Iris pigment epithelial cell (primary cell): ENCODE data around the gene SLC39A5.
A peak's percentile ranks its signal among the peaks of the same experiment; 100 is the strongest.

Experiments used
- DNase-seq: peaks from one replicate; pipeline ENCODE4 v3.0.0-alpha.2; 2011; ENCODE audit warnings: low read depth

The SLC39A5 gene

GRCh38 chr12:56213878-56214277, 16.0 kb upstream of the SLC39A5 start:
- no peak for DNase-seq

- DNase-seq = no peak
Observed at GRCh38 chr12:56216461-56216860, 13.4 kb upstream of the SLC39A5 start.

- DNase-seq = no peak
Observed at GRCh38 chr12:56219840-56220239, 10.0 kb upstream of the SLC39A5 start.

- peak; percentile 75 for DNase-seq
Observed at GRCh38 chr12:56220611-56221231, 9.1 kb upstream of the SLC39A5 start.

- DNase-seq = peak; percentile 58
Observed at GRCh38 chr12:56221232-56221756, 8.6 kb upstream of the SLC39A5 start.

- peak; percentile 97 for DNase-seq
Observed at GRCh38 chr12:56221757-56222530, 7.9 kb upstream of the SLC39A5 start, which contains the start of gene RNF41. Gene RNF41, minus strand, starts transcription at chr12:56221922. Its CDS starts 7,875 bp downstream, at chr12:56214047.

- no peak for DNase-seq
Observed at GRCh38 chr12:56222531-56222895, 7.3 kb upstream of the SLC39A5 start.

- no peak for DNase-seq
Observed at GRCh38 chr12:56223571-56224101, 6.2 kb upstream of the SLC39A5 start.

- DNase-seq = peak; percentile 98
Observed at GRCh38 chr12:56224102-56224701, 5.6 kb upstream of the SLC39A5 start, which contains the start of gene NABP2. Gene NABP2, plus strand, starts transcription at chr12:56224342. Its CDS starts 515 bp downstream, at chr12:56224857.

GRCh38 chr12:56224954-56225353, 4.9 kb upstream of the SLC39A5 start:
- no peak for DNase-seq

- DNase-seq = no peak
Observed at GRCh38 chr12:56229082-56229481, 769 bp upstream of the SLC39A5 start.

- no peak for DNase-seq
Observed at GRCh38 chr12:56230432-56231183, 757 bp downstream of the SLC39A5 start.

GRCh38 chr12:56231184-56231582, 1.3 kb downstream of the SLC39A5 start:
- DNase-seq = no peak

GRCh38 chr12:56234746-56235436, 5.0 kb downstream of the SLC39A5 start:
- no peak for DNase-seq

- no peak for DNase-seq
Observed at GRCh38 chr12:56236091-56236490, 6.2 kb downstream of the SLC39A5 start.

GRCh38 chr12:56236985-56237384, 7.1 kb downstream of the SLC39A5 start:
- DNase-seq = no peak

GRCh38 chr12:56237552-56237951, 7.7 kb downstream of the SLC39A5 start:
- DNase-seq = no peak

GRCh38 chr12:56241424-56242303, 11.8 kb downstream of the SLC39A5 start:
- DNase-seq = no peak

- no peak for DNase-seq
Observed at GRCh38 chr12:56242986-56243385, 13.1 kb downstream of the SLC39A5 start.

- DNase-seq = peak; percentile 34
Observed at GRCh38 chr12:56243731-56244181, 13.9 kb downstream of the SLC39A5 start.
